ENCODE results near the gene GNS.

GNS gene

DNA sequence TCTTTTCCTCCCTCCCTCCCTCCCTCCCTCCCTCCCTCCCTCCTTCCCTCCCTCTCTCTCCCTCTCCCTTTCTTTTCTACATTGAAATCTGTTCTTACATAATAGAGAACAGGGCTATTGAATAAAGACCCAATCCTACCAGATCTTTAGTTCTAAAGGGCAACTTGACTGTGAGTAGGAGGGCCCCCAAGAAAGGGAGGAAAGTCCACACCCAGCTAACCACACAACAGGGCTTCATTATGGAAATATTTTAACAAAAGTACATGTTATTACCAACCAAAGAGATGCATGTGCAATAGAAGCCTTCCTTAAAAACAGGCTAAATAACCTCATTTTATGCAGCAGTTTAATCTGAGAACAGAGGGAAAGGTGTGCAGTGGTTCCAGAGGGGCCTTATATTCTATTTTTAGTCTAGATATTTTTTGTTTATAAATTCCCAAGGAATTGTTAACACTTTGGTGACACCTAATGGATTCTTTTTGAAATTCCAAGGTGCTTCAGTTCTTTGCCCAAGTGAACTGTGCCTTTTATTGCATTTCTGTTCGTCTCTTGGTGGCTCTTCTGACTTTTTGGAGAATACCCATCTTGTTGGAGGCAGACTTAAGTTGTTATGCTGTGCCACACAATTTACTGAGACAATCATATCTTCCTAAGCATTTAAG is 63.0 kb downstream of the GNS start:
- TF ChIP-seq, protein P1, sequence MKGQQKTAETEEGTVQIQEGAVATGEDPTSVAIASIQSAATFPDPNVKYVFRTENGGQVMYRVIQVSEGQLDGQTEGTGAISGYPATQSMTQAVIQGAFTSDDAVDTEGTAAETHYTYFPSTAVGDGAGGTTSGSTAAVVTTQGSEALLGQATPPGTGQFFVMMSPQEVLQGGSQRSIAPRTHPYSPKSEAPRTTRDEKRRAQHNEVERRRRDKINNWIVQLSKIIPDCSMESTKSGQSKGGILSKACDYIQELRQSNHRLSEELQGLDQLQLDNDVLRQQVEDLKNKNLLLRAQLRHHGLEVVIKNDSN (IDR thresholded peaks at IDR 0.05): no peak
- peak; percentile 58 for TF ChIP-seq RAD21 (IDR thresholded peaks at IDR 0.05; ENCODE audit: low read depth)

DNA sequence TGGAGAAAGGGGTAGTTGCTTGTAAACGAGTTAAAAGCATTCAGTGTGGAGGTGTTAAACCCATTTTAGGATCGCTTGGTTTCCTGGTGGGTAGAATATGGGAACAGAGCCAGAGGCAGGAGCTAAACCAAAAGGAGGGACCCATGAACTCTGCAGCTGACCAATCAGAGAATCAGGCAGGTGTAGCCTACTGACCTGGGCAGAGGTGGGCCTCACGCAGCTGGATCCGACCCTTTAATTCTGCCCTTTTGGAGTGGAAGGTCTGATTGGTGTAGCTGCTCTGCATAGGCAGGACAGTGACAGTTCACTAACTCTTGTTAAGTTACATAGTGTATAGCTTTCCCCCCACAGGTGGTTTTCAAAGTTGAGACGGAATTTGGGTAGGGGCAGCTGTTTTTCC is 63.7 kb downstream of the GNS start:
- TF ChIP-seq, protein P2, sequence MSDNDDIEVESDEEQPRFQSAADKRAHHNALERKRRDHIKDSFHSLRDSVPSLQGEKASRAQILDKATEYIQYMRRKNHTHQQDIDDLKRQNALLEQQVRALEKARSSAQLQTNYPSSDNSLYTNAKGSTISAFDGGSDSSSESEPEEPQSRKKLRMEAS (IDR thresholded peaks at IDR 0.05): no peak
- TF ChIP-seq NFIC (IDR thresholded peaks at IDR 0.05) (no peak), TEAD4 (IDR thresholded peaks at IDR 0.05) (no peak), EP300 (IDR thresholded peaks at IDR 0.05; ENCODE audit: borderline replicate concordance) (no peak), YY1 (IDR thresholded peaks at IDR 0.05; ENCODE audit: low read depth) (no peak), ZBTB7A (IDR thresholded peaks at IDR 0.05; ENCODE audit: low read depth) (no peak), FOXM1 (IDR thresholded peaks at IDR 0.05; ENCODE audit: borderline replicate concordance, low read depth) (no peak), TAF1 (IDR thresholded peaks at IDR 0.05; ENCODE audit: low read depth) (no peak), TCF12 (IDR thresholded peaks at IDR 0.05; ENCODE audit: low read depth) (no peak), EGR1 (IDR thresholded peaks at IDR 0.05) (no peak), CEBPB (IDR thresholded peaks at IDR 0.05) (no peak), RAD21 (IDR thresholded peaks at IDR 0.05; ENCODE audit: low read depth) (no peak), CREB1 (IDR thresholded peaks at IDR 0.05; ENCODE audit: low read depth) (no peak)
- TF ChIP-seq, protein P3, sequence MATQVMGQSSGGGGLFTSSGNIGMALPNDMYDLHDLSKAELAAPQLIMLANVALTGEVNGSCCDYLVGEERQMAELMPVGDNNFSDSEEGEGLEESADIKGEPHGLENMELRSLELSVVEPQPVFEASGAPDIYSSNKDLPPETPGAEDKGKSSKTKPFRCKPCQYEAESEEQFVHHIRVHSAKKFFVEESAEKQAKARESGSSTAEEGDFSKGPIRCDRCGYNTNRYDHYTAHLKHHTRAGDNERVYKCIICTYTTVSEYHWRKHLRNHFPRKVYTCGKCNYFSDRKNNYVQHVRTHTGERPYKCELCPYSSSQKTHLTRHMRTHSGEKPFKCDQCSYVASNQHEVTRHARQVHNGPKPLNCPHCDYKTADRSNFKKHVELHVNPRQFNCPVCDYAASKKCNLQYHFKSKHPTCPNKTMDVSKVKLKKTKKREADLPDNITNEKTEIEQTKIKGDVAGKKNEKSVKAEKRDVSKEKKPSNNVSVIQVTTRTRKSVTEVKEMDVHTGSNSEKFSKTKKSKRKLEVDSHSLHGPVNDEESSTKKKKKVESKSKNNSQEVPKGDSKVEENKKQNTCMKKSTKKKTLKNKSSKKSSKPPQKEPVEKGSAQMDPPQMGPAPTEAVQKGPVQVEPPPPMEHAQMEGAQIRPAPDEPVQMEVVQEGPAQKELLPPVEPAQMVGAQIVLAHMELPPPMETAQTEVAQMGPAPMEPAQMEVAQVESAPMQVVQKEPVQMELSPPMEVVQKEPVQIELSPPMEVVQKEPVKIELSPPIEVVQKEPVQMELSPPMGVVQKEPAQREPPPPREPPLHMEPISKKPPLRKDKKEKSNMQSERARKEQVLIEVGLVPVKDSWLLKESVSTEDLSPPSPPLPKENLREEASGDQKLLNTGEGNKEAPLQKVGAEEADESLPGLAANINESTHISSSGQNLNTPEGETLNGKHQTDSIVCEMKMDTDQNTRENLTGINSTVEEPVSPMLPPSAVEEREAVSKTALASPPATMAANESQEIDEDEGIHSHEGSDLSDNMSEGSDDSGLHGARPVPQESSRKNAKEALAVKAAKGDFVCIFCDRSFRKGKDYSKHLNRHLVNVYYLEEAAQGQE (IDR thresholded peaks at IDR 0.05; ENCODE audit: low read depth): no peak
- TF ChIP-seq, protein P1 (IDR thresholded peaks at IDR 0.05): no peak

DNA sequence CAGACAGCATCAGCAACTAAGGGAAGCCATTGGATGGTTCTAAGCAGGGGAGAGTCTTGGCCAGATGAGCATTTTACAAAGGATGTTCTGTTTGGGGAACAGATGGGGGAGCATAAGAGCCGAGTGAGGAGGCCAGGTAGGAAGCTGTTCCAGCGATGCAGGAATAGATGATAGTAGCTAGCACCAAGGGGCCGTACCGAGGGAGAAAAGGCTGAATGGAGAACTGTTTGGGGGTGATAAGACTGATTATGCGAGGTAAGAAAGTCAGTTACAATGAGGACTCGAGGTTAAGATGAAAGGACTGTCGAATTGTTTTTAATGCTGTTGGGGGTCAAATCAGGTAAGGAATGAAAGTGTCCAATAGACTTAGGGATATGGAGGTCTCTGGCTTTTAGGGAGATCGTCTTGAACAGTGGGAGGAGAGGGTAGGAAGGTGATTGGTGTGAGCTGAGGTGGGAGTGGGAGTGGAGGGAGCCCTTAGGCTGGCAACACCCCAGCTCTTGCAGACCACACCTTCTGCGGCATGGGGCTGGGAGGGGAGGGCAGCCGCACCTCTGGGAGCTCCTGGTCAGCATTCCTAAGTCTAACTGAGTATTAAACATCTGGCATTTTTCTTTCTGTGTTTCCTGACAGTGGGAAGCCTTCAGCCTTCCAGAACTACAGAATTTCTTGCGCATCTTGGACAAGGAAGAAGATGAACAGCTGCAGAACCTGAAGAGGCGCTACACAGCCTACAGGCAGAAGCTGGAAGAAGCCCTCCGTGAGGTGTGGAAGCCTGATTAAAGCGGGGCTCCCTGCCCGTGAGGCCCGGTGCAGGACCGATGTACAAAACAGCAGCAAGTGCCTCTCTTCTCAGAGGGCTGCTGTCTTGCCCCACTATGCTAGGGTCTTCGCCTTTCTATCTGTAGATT is 64.8 kb downstream of the GNS start:
- TF ChIP-seq, protein P1 (IDR thresholded peaks at IDR 0.05): no peak
- no peak for TF ChIP-seq TAF1 (IDR thresholded peaks at IDR 0.05; ENCODE audit: low read depth)
- TF ChIP-seq, protein P2 (IDR thresholded peaks at IDR 0.05): no peak
- no peak for TF ChIP-seq FOXM1 (IDR thresholded peaks at IDR 0.05; ENCODE audit: borderline replicate concordance, low read depth)
- TF ChIP-seq EP300 (IDR thresholded peaks at IDR 0.05; ENCODE audit: borderline replicate concordance): no peak
- no peak for TF ChIP-seq TCF12 (IDR thresholded peaks at IDR 0.05; ENCODE audit: low read depth)
- TF ChIP-seq ZBTB7A (IDR thresholded peaks at IDR 0.05; ENCODE audit: low read depth): no peak
- no peak for TF ChIP-seq NFIC (IDR thresholded peaks at IDR 0.05)
- TF ChIP-seq RAD21 (IDR thresholded peaks at IDR 0.05; ENCODE audit: low read depth): no peak
- TF ChIP-seq CEBPB (IDR thresholded peaks at IDR 0.05): no peak
- TF ChIP-seq, protein P3 (IDR thresholded peaks at IDR 0.05; ENCODE audit: low read depth): no peak
- TF ChIP-seq YY1 (IDR thresholded peaks at IDR 0.05; ENCODE audit: low read depth): no peak
- TF ChIP-seq TEAD4 (IDR thresholded peaks at IDR 0.05): no peak

DNA sequence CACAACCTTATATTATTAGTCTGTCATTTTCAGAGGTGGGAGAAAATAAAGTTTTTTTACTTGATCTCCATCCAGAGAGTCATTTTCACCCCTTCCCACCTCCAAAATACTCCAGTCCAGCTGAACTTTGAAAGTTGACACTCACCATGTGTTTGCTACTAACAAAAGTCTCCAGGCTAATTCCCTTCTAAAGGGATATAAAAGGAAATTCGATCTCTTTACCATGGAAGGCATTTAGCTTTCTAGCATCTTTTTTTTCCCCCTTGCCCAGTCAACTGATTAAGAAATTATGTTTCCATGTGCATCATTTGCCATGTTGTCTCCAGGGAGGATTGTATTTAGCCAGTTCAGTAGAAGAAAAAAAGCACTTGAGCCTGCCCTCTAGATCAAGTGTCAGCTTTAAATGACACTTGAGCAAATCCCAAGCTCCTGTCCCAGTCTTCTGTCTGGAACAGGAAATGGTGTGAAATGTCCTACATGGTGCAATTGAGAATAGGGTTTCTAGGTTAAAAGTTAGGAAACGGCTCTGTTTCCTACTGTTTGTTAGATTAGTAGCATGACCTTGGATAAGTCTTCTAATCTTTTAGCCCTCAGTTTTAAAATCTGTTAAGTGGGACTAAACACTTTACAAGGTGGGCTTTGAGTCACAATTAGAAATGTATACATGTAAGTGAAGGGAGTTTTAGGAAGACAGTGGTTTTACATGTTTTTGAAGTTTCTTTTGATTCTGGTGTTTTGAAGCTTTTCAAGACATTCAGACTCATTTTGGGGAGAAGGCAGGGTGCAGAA is 67.2 kb downstream of the GNS start:
- TF ChIP-seq NFIC (IDR thresholded peaks at IDR 0.05) (no peak), FOXM1 (IDR thresholded peaks at IDR 0.05; ENCODE audit: borderline replicate concordance, low read depth) (peak; percentile 12; the same call in 1 of the 2 replicates)

Data from Ishikawa (cell line).